ENCODE measurements around the gene ELL.

The ELL gene

DNA sequence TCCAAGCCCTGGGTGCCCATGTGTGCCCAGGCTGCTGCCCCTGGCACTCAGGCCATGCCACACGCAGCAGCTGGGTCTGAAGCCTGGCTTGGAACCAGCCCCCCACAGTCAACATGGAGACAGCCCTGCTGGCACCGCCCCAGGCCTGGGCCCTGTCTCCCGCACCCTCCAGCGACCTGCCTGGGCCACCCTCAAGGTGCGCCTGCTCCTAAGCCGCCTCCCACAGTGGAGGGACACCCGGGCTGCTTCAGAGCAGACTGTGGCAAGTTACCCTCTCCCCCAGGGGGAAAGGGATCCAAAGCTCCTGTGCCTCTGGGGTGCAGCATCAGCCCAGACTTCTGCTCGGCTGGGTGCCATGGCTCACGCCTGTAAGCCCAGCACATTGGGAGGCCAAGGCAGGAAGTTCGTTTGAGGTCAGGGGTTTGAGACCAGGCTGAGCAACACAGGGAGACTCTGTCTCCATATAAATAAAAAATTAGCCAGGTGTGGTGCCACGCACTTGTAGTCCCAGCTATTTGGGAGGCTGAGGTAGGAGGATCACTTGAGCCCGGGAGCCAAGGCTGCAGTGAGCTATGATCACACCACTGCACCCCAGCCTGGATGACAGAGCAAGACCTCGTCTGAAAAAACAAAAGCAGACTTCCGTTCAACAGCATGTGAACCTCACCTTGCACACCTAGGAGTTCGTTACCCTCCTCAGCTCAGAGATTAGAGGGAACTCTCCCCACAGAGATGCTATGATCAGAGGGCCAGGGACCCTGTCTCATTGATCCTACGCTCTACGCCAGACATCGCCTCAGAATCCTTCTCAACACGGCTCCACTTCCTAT is 15.6 kb downstream of the ELL start:
- H3K4me1 ChIP-seq (ENCODE audit: control insufficient read depth, insufficient read depth, low read length, poor library complexity, severe bottlenecking): peaks cover 80% of the 10 kb centered on the region
- DNase-seq: peak in 1 of 3 donors; percentile 30
- no peaks in the 10 kb centered on the region for H3K9me3 ChIP-seq (ENCODE audit: control insufficient read depth, low read length)
- H3K27me3 ChIP-seq (replicated peaks; ENCODE audit: control insufficient read depth, insufficient read depth, low read length, poor library complexity, severe bottlenecking): no peaks in the 10 kb centered on the region
- H3K4me3 ChIP-seq (ENCODE audit: insufficient read depth, low read depth, low read length, poor library complexity, severe bottlenecking): peak overlapping the region; percentile 30
- no peaks in the 10 kb centered on the region for H3K36me3 ChIP-seq (ENCODE audit: control insufficient read depth, insufficient read depth, low read length)
- H3K27ac ChIP-seq (ENCODE audit: insufficient read depth, low read length, poor library complexity, severe bottlenecking): peak overlapping the region; percentile 66

DNA sequence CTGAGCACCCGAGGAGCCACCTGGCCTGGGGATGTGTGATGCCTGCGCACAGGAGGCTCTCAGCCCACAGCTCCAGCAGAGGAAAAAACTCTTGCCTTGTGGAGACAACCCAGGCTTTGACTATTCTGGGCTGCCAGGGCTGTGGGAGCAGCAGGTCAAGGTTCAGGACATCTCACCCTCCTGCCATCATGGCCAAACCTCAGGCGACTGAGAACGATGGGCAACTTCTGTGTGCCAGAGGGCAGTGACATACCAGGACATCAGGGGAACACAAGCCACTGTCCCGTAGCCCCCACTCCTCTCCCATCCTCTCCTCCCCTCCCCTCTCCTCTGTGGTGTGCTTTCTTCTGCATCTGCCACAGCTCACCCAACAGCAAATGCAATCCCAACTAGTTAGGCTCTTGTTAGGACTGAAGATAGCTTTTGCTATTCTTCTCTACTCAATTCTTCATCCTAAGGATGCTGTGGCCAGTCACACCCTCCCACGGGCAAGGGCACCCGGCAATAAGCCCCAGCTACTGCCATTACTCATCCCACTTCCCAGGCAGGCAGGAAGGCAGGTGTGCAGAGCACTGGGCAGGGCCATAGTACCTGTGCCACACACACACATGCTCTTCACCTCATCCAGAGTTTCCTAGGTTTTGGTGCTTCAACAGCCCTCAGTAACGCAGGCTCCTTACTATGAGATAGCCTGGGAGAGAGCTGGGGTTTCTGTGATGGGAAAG is 16.8 kb downstream of the ELL start:
- no peaks in the 10 kb centered on the region for H3K9me3 ChIP-seq (ENCODE audit: control insufficient read depth, low read length)
- no peak overlapping the region for H3K4me3 ChIP-seq (ENCODE audit: insufficient read depth, low read depth, low read length, poor library complexity, severe bottlenecking)
- DNase-seq: no peak
- H3K27me3 ChIP-seq (replicated peaks; ENCODE audit: control insufficient read depth, insufficient read depth, low read length, poor library complexity, severe bottlenecking): no peaks in the 10 kb centered on the region
- H3K4me1 ChIP-seq (ENCODE audit: control insufficient read depth, insufficient read depth, low read length, poor library complexity, severe bottlenecking): peaks cover 80% of the 10 kb centered on the region
- H3K27ac ChIP-seq (ENCODE audit: insufficient read depth, low read length, poor library complexity, severe bottlenecking): peak overlapping the region; percentile 66
- H3K36me3 ChIP-seq (ENCODE audit: control insufficient read depth, insufficient read depth, low read length): no peaks in the 10 kb centered on the region

DNA sequence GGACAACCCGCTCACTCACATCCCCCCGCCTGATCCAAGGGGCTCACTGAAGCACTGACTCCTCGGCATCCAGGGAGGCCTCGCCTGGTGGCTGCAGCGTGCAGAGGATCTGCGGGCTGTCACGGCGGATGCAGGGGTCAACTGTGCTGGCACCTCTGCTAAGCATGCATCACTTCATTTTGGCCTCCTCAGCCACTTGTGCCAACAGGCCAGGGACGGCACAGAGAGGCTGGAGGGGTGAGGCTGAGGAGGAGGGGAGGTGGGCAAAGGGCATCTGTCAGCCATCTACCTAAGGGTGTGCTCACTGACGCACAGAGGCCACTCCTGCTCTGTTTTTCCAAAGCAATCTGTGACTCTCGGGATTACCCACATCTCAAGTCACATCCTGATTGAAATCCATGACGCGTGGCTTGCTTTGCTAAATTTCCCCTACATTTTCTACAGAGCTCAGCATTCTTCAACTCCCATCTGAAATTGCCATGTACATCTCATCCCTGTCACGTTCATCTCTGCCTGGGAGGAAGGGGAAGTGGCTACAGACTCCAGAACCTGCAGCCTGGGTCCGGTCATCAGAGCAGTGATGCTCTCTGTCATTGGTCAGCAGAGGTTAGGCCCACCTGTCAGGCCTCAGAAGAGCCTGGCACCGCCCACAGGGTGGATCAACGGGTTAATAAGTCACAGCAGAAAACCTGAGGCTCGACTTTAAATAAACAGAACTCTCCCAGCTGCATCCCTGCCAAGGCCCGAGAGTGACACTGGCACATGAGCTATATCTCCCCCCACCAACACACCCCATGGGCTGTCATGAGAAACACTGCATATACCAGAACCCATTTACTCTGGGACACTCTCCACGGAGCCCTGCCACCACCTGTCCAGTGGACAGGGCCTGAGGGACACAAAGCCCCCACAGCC is 17.6 kb downstream of the ELL start:
- Histone ChIP-seq H3K27ac (ENCODE audit: insufficient read depth, low read length, poor library complexity, severe bottlenecking) (peak overlapping the region; percentile 66), H3K4me1 (ENCODE audit: control insufficient read depth, insufficient read depth, low read length, poor library complexity, severe bottlenecking) (peaks cover 80% of the 10 kb centered on the region), H3K4me3 (ENCODE audit: insufficient read depth, low read depth, low read length, poor library complexity, severe bottlenecking) (no peak overlapping the region), H3K9me3 (ENCODE audit: control insufficient read depth, low read length) (no peaks in the 10 kb centered on the region), H3K27me3 (replicated peaks; ENCODE audit: control insufficient read depth, insufficient read depth, low read length, poor library complexity, severe bottlenecking) (no peaks in the 10 kb centered on the region), H3K36me3 (ENCODE audit: control insufficient read depth, insufficient read depth, low read length) (no peaks in the 10 kb centered on the region)
- no peak for DNase-seq

DNA sequence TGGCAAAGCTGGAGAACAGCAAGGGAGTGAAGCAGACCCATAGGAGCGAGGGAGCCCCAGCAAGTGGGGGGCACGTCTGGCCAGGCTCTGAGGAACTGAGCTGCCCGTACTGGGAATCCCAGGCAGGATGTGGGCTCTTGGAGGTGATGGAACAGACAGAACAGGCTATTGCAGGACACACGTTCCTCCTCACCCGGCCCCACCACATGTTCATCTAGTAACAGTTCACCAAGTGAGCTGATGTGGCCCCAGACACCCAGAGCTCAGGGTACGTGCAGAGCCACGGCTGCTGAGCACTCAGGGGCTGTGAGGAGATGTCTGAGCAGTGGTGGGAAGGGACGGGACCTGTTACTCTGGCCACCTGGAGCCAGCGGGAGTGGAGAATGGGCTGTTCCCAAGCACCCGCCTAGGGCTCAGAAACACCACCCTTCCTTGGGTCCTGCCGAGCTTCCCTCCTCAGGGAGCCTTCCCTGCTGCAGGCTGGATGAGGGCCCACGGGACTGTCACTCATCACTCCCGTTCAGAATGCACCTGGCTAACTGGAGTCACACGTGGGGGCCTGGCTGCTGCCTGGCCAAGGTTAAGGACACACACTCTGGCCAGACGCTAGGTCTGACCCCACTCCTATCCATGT is 18.4 kb downstream of the ELL start:
- H3K27me3 ChIP-seq (replicated peaks; ENCODE audit: control insufficient read depth, insufficient read depth, low read length, poor library complexity, severe bottlenecking): no peaks in the 10 kb centered on the region
- no peak for DNase-seq
- peaks cover 78% of the 10 kb centered on the region for H3K4me1 ChIP-seq (ENCODE audit: control insufficient read depth, insufficient read depth, low read length, poor library complexity, severe bottlenecking)
- H3K4me3 ChIP-seq (ENCODE audit: insufficient read depth, low read depth, low read length, poor library complexity, severe bottlenecking): no peak overlapping the region
- no peak overlapping the region for H3K27ac ChIP-seq (ENCODE audit: insufficient read depth, low read length, poor library complexity, severe bottlenecking)
- H3K36me3 ChIP-seq (ENCODE audit: control insufficient read depth, insufficient read depth, low read length): no peaks in the 10 kb centered on the region
- no peaks in the 10 kb centered on the region for H3K9me3 ChIP-seq (ENCODE audit: control insufficient read depth, low read length)

DNA sequence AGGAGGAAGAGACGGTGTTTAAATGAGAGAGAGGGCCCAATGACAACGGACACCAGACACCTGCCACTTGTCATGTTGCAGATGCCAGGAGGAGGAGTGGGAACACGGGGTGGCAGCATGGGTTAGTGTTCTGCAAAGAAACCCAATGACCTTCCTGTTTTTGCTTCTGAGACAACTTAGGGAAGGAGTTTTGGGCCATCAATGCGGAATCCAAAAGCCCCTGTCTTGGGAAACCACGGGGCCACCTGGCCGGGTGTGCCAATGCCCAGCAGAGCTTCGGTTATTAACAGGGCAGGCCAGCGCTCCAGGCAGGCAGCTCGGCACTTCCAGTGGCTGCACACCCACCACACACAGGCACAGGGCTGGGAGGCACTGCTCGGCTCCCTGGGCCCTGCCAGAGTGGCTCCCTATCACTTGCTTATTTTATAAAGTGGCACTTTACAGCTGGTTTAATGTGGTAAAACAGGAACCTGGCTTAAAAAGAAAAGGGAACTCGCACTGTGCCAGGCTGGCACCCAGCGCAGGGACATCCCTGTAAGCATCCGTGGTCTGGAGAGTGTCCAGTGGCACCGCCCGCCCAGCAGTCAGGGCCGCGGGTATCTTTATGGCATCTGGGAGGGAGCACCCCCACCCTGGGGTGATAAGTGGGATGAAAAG is 19.1 kb downstream of the ELL start:
- Histone ChIP-seq H3K9me3 (ENCODE audit: control insufficient read depth, low read length) (no peaks in the 10 kb centered on the region), H3K27ac (ENCODE audit: insufficient read depth, low read length, poor library complexity, severe bottlenecking) (peak overlapping the region; percentile 33), H3K36me3 (ENCODE audit: control insufficient read depth, insufficient read depth, low read length) (no peaks in the 10 kb centered on the region), H3K4me3 (ENCODE audit: insufficient read depth, low read depth, low read length, poor library complexity, severe bottlenecking) (no peak overlapping the region), H3K4me1 (ENCODE audit: control insufficient read depth, insufficient read depth, low read length, poor library complexity, severe bottlenecking) (peaks cover 75% of the 10 kb centered on the region), H3K27me3 (replicated peaks; ENCODE audit: control insufficient read depth, insufficient read depth, low read length, poor library complexity, severe bottlenecking) (no peaks in the 10 kb centered on the region)
- no peak for DNase-seq

DNA sequence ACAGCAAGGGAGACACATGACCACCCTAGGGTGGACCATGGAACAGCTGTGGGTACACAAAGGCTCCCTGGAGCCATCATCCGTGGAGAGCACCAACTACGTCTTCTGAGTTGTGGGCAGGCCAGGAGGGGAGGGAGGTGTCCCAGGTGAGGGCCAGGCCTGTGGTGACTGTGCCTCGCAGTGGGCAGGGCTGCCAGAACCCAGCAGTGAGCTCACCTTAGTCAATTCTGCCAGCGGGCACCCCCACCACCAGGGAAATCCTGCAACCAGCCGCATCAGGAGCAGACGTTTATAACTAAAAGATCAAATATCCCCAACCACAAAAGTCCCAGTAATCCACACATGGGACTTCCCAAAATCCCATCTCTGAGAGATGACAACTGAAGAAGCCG is 19.6 kb downstream of the ELL start:
- H3K27me3 ChIP-seq (replicated peaks; ENCODE audit: control insufficient read depth, insufficient read depth, low read length, poor library complexity, severe bottlenecking): no peaks in the 10 kb centered on the region
- H3K27ac ChIP-seq (ENCODE audit: insufficient read depth, low read length, poor library complexity, severe bottlenecking): peak overlapping the region; percentile 33
- no peak overlapping the region for H3K4me3 ChIP-seq (ENCODE audit: insufficient read depth, low read depth, low read length, poor library complexity, severe bottlenecking)
- peak in 1 of 3 donors; percentile 50 for DNase-seq
- no peaks in the 10 kb centered on the region for H3K9me3 ChIP-seq (ENCODE audit: control insufficient read depth, low read length)
- peaks cover 74% of the 10 kb centered on the region for H3K4me1 ChIP-seq (ENCODE audit: control insufficient read depth, insufficient read depth, low read length, poor library complexity, severe bottlenecking)
- no peaks in the 10 kb centered on the region for H3K36me3 ChIP-seq (ENCODE audit: control insufficient read depth, insufficient read depth, low read length)

DNA sequence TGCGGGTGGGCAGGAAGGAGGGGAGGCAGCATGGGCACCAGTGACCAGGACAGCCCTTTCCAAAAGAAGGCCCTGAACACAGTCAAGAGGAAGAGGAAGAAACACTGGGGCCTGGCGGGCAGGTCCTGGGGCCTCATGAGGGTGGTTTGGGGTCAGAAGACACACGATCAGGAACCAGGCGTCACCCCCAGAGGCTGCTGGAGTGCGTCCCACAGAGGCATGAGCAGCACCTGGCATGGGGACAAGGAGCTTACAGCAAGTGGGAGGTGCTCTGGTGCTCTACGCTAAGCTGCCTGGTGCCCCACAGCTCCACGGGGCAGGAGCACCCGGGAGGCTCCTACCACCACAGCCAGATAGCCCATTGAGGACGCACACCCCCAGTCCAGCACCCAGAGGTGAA is 20.0 kb downstream of the ELL start:
- H3K27me3 ChIP-seq (replicated peaks; ENCODE audit: control insufficient read depth, insufficient read depth, low read length, poor library complexity, severe bottlenecking): no peaks in the 10 kb centered on the region
- no peak for DNase-seq
- no peaks in the 10 kb centered on the region for H3K36me3 ChIP-seq (ENCODE audit: control insufficient read depth, insufficient read depth, low read length)
- H3K4me1 ChIP-seq (ENCODE audit: control insufficient read depth, insufficient read depth, low read length, poor library complexity, severe bottlenecking): peaks cover 74% of the 10 kb centered on the region
- H3K27ac ChIP-seq (ENCODE audit: insufficient read depth, low read length, poor library complexity, severe bottlenecking): peak overlapping the region; percentile 1
- no peak overlapping the region for H3K4me3 ChIP-seq (ENCODE audit: insufficient read depth, low read depth, low read length, poor library complexity, severe bottlenecking)
- H3K9me3 ChIP-seq (ENCODE audit: control insufficient read depth, low read length): no peaks in the 10 kb centered on the region

DNA sequence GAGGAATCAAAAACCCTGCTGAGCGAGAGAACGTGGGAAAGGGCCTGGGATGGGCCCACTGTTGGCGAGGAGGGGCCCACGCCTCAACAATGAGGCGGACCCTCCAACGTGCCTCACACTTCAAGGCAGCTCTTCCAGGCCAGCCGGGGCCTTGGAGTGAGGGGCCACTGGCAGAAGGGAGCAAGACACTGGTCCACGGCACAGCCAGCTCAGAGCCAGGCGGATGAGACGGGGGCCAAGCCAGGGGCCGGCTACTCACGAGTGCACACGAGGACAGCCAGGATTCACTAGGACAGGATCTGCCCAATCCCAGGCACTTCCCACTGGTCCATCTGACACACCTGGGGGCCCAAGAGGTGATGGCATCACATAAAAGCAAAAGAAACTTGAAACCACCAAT is 20.5 kb downstream of the ELL start:
- H3K4me1 ChIP-seq (ENCODE audit: control insufficient read depth, insufficient read depth, low read length, poor library complexity, severe bottlenecking): peaks cover 74% of the 10 kb centered on the region
- no peaks in the 10 kb centered on the region for H3K27me3 ChIP-seq (replicated peaks; ENCODE audit: control insufficient read depth, insufficient read depth, low read length, poor library complexity, severe bottlenecking)
- no peak overlapping the region for H3K4me3 ChIP-seq (ENCODE audit: insufficient read depth, low read depth, low read length, poor library complexity, severe bottlenecking)
- DNase-seq: no peak
- H3K27ac ChIP-seq (ENCODE audit: insufficient read depth, low read length, poor library complexity, severe bottlenecking): no peak overlapping the region
- no peaks in the 10 kb centered on the region for H3K36me3 ChIP-seq (ENCODE audit: control insufficient read depth, insufficient read depth, low read length)
- no peaks in the 10 kb centered on the region for H3K9me3 ChIP-seq (ENCODE audit: control insufficient read depth, low read length)

DNA sequence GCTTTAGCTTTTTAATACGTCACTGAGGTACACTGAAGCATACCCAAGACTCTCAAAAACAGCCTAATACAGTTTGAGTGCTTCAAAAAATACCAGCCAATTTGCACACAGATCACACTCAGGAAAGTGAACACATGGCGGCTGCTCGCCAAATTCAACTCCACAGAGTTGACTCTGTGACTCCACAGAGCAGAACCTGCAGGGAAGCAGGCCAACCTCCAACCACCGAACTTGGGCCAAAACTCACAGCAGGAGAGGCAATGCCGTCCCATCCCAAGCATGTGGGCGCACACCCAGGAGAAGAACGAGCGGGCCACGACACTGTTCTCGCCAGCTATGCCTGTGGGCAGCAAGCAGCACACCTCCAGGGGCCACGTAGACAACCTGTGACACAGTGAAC is 21.1 kb downstream of the ELL start:
- Histone ChIP-seq H3K27ac (ENCODE audit: insufficient read depth, low read length, poor library complexity, severe bottlenecking) (no peak overlapping the region), H3K4me3 (ENCODE audit: insufficient read depth, low read depth, low read length, poor library complexity, severe bottlenecking) (no peak overlapping the region), H3K9me3 (ENCODE audit: control insufficient read depth, low read length) (no peaks in the 10 kb centered on the region), H3K36me3 (ENCODE audit: control insufficient read depth, insufficient read depth, low read length) (no peaks in the 10 kb centered on the region), H3K27me3 (replicated peaks; ENCODE audit: control insufficient read depth, insufficient read depth, low read length, poor library complexity, severe bottlenecking) (no peaks in the 10 kb centered on the region), H3K4me1 (ENCODE audit: control insufficient read depth, insufficient read depth, low read length, poor library complexity, severe bottlenecking) (peaks cover 73% of the 10 kb centered on the region)
- no peak for DNase-seq

All from effector memory CD4-positive, alpha-beta T cell (primary cell).